ENCODE results near the gene IVNS1ABP. TPM values are rescaled to one million over a fixed set of nuclear protein-coding genes. Genes with fewer than 3 reads are reported as not detected.

The IVNS1ABP gene
- total and polyA plus RNA-seq, 7 donors: 27.6 to 80.6 (median 40.5) TPM

DNA sequence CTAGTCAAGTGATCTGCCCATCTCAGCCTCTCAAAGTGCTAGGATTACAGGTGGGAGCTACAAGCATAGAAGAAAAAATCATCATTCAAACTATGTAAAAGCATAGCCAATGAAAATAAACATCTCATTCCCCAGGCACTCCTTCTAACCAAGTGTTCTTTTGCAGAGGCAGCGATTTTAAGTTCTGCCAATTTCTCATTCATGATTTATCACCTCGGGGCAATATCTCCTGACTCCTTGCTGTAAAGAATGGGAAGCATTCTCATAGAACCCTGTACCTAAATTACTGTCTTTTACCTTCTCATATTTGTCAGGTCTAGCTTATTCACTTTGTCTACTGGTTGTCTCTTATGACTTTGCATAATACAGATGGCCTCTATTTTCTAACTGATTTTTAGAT lies 32.5 kb upstream of the IVNS1ABP start:
- H3K4me1 ChIP-seq: no peaks in the 10 kb centered on the region
- H3K27me3 ChIP-seq (ENCODE audit: insufficient read depth in 3 of 3, low read length in 2 of 3): no peaks in the 10 kb centered on the region
- DNase-seq: no peak
- TF ChIP-seq, protein P1, sequence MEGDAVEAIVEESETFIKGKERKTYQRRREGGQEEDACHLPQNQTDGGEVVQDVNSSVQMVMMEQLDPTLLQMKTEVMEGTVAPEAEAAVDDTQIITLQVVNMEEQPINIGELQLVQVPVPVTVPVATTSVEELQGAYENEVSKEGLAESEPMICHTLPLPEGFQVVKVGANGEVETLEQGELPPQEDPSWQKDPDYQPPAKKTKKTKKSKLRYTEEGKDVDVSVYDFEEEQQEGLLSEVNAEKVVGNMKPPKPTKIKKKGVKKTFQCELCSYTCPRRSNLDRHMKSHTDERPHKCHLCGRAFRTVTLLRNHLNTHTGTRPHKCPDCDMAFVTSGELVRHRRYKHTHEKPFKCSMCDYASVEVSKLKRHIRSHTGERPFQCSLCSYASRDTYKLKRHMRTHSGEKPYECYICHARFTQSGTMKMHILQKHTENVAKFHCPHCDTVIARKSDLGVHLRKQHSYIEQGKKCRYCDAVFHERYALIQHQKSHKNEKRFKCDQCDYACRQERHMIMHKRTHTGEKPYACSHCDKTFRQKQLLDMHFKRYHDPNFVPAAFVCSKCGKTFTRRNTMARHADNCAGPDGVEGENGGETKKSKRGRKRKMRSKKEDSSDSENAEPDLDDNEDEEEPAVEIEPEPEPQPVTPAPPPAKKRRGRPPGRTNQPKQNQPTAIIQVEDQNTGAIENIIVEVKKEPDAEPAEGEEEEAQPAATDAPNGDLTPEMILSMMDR (IDR thresholded peaks at IDR 0.05): no peak
- H3K9me3 ChIP-seq: no peaks in the 10 kb centered on the region
- no peak overlapping the region for H3K4me3 ChIP-seq
- intact Hi-C loops (cut with DNase I): no loop called here
- ATAC-seq: no peak
- H3K27ac ChIP-seq: no peak overlapping the region
- WGBS, 3 donors: 77 to 90% (median 78%) methylated on average over 2 of the region's 2 CpGs
- no peaks in the 10 kb centered on the region for H3K36me3 ChIP-seq (ENCODE audit: insufficient read depth in 1 of 2, low read depth in 1 of 2)

- Histone ChIP-seq H3K27ac (no peak overlapping the region), H3K27me3 (ENCODE audit: insufficient read depth in 3 of 3, low read length in 2 of 3) (no peaks in the 10 kb centered on the region), H3K36me3 (ENCODE audit: insufficient read depth in 1 of 2, low read depth in 1 of 2) (no peaks in the 10 kb centered on the region), H3K4me3 (no peak overlapping the region), H3K9me3 (no peaks in the 10 kb centered on the region), H3K4me1 (no peaks in the 10 kb centered on the region)
- DNase-seq (no peak), ATAC-seq (no peak)
- intact Hi-C loops (cut with DNase I): no loop called here
- TF ChIP-seq, protein P1 (IDR thresholded peaks at IDR 0.05): no peak
- WGBS, 3 donors: 79 to 100% (median 90%) methylated on average over 1 of the region's 1 CpG
Measured at GRCh38 chr1:185348985-185349384, 31.9 kb upstream of the IVNS1ABP start.

- Histone ChIP-seq H3K36me3 (ENCODE audit: insufficient read depth in 1 of 2, low read depth in 1 of 2) (no peaks in the 10 kb centered on the region), H3K4me3 (no peak overlapping the region), H3K27me3 (ENCODE audit: insufficient read depth in 3 of 3, low read length in 2 of 3) (no peaks in the 10 kb centered on the region), H3K4me1 (no peaks in the 10 kb centered on the region), H3K27ac (no peak overlapping the region), H3K9me3 (no peaks in the 10 kb centered on the region)
- intact Hi-C loops (cut with DNase I): no loop called here
- ATAC-seq (no peak), DNase-seq (no peak)
- TF ChIP-seq, protein P1 (IDR thresholded peaks at IDR 0.05): no peak
- whole genome bisulfite sequencing, 3 donors: 92 to 100% (median 100%) methylated on average over 1 of the region's 1 CpG
Measured at GRCh38 chr1:185348296-185348695, 31.3 kb upstream of the IVNS1ABP start.

- TF ChIP-seq, protein P1 (IDR thresholded peaks at IDR 0.05): no peak
- Histone ChIP-seq H3K27ac (no peak overlapping the region), H3K4me3 (no peak overlapping the region), H3K27me3 (ENCODE audit: insufficient read depth in 3 of 3, low read length in 2 of 3) (no peaks in the 10 kb centered on the region), H3K4me1 (no peaks in the 10 kb centered on the region), H3K36me3 (ENCODE audit: insufficient read depth in 1 of 2, low read depth in 1 of 2) (no peaks in the 10 kb centered on the region), H3K9me3 (no peaks in the 10 kb centered on the region)
- intact Hi-C loops (cut with DNase I): no loop called here
- ATAC-seq (no peak), DNase-seq (no peak)
- 69 to 78% (median 77%) methylated on average over 4 of the region's 4 CpGs for WGBS, 3 donors
Measured at GRCh38 chr1:185345913-185346720, 29.1 kb upstream of the IVNS1ABP start.

DNA sequence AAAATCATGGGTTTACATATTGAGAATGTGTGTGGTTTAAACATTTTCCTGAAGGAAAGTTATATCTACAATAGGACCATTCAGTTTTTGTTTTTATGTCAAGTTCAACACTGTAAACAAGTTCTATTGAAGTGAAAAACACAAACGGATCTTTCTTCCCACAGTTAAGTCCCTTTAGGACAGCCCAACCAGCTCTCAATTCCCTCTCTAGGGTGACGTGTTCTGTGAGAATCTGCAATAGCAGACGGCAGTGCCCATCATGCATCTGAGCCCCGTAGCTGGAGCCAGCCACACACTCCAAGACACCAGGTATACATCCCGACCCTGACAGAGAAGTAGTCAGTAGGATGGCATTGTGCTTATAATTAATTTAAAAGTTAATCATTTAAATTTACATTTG lies 26.3 kb upstream of the IVNS1ABP start:
- Histone ChIP-seq H3K36me3 (ENCODE audit: insufficient read depth in 1 of 2, low read depth in 1 of 2) (no peaks in the 10 kb centered on the region), H3K27me3 (ENCODE audit: insufficient read depth in 3 of 3, low read length in 2 of 3) (no peaks in the 10 kb centered on the region), H3K4me1 (no peaks in the 10 kb centered on the region), H3K9me3 (no peaks in the 10 kb centered on the region), H3K4me3 (no peak overlapping the region), H3K27ac (no peak overlapping the region)
- DNase-seq (no peak), ATAC-seq (no peak)
- TF ChIP-seq, protein P1 (IDR thresholded peaks at IDR 0.05): no peak
- whole genome bisulfite sequencing, 3 donors: 64 to 75% (median 75%) methylated on average over 5 of the region's 5 CpGs
- intact Hi-C loops (cut with DNase I): no loop called here

All from psoas muscle (tissue), 8 donors.